ENCODE measurements around the gene CD74. TPM values are rescaled to one million over a fixed set of nuclear protein-coding genes. Genes with fewer than 3 reads are reported as not detected.

The CD74 gene
- total and polyA plus RNA-seq, 10 of the 15 experiments (the other 5 are each of a cell fraction or from before 2014, with no cell fraction given): 1,387 to 11,063 (median 3,922) TPM

- Histone ChIP-seq H3K4me1 (ENCODE audit: control insufficient read depth, insufficient read depth, low read length) (peaks cover 14% of the 10 kb centered on the region), H3K9ac (ENCODE audit: control insufficient read depth, insufficient read depth, low read length) (no peak overlapping the region), H3K79me2 (ENCODE audit: control insufficient read depth, insufficient read depth, low read length) (peaks cover 34% of the 10 kb centered on the region), H2AFZ (ENCODE audit: control insufficient read depth, low read depth, low read length) (no peak overlapping the region), H3K4me2 (ENCODE audit: control insufficient read depth, insufficient read depth) (0 out of 2 replicates have a peak overlapping the region, but pooled peaks have one; percentile 14), H3K27me3 (replicated peaks in 1 of 2; ENCODE audit: control insufficient read depth in 2 of 2, insufficient read depth in 2 of 2, low read length in 1 of 2) (no peaks in the 10 kb centered on the region), H3K9me3 (replicated peaks; ENCODE audit: control insufficient read depth, insufficient read depth, low read length) (no peaks in the 10 kb centered on the region), H4K20me1 (ENCODE audit: control insufficient read depth, insufficient read depth) (peaks cover 60% of the 10 kb centered on the region), H3K36me3 (ENCODE audit: control insufficient read depth in 2 of 2, insufficient read depth in 2 of 2, low read length in 1 of 2) (peaks cover 56 to 65% of the 10 kb centered on the region in 2 experiments), H3K27ac (ENCODE audit: control insufficient read depth, insufficient read depth) (no peak overlapping the region), H3K4me3 (no peak overlapping the region)
- in situ Hi-C loops (cut with MboI) (no loop called here), intact Hi-C loops (cut with micrococcal nuclease; ENCODE audit: unreplicated experiment) (no loop called here)
- ChIA-PET CTCF (interaction anchor here (0.6 to 14.0 kb wide), 2 partner anchors 31 to 120 kb away, joined by 3 to 274 read pairs; no protein-coding TSS in a partner anchor), POLR2A (interaction anchor here (1.1 to 1.7 kb wide), 3 partner anchors 12 to 29 kb away, joined by 4 read pairs; no protein-coding TSS in a partner anchor), SMC1A (ENCODE audit: uncharacterized antibody, unreplicated experiment) (no interaction called here), RAD21 (ENCODE audit: unreplicated experiment) (no interaction called here)
- DNase-seq (ENCODE audit: low read depth, low spot score) (no peak), FAIRE-seq (no peak), ATAC-seq (no peak)
- WGBS (ENCODE audit: insufficient coverage, insufficient replicate concordance, low lambda C conversion rate, missing lambda C conversion rate): 29% methylated on average over 5 of the region's 5 CpGs
- TF ChIP-seq NFYA (IDR thresholded peaks at IDR 0.05; ENCODE audit: borderline replicate concordance, low read depth, low read length) (no peak), DPF2 (IDR thresholded peaks at IDR 0.05) (no peak), POLR2AphosphoS2 (IDR thresholded peaks at IDR 0.05; ENCODE audit: low read depth, low read length) (0 out of 2 replicates have a peak, but pooled peaks have one; percentile 13), POLR2A (IDR thresholded peaks at IDR 0.05; ENCODE audit: low read depth, low read length) (peak; percentile 70), NR2F1 (conservative IDR thresholded peaks at IDR 0.05) (0 out of 2 replicates have a peak, but pooled peaks have one; percentile 9), POU2F2 (IDR thresholded peaks at IDR 0.05; ENCODE audit: borderline replicate concordance, low read depth, low read length) (peak; percentile 9)
- BruUV-seq (replicated peaks): no TSS peak
Measured at GRCh38 chr5:150404121-150404520, 8.6 kb downstream of the CD74 start.

- in situ Hi-C loops (cut with MboI): no loop called here
- 79% methylated on average over 12 of the region's 12 CpGs for whole genome bisulfite sequencing (ENCODE audit: insufficient coverage, insufficient replicate concordance, low lambda C conversion rate, missing lambda C conversion rate)
- TF ChIP-seq BRCA1 (IDR thresholded peaks at IDR 0.05; ENCODE audit: low read depth, low read length) (no peak), CREM (IDR thresholded peaks at IDR 0.05; ENCODE audit: low read depth) (no peak), ZNF384 (IDR thresholded peaks at IDR 0.05; ENCODE audit: borderline replicate concordance, low read depth, low read length) (no peak), STAT1 (conservative IDR thresholded peaks at IDR 0.05) (no peak), BCL11A (IDR thresholded peaks at IDR 0.05; ENCODE audit: low read depth, low read length) (no peak)
- TF ChIP-seq, protein P1, sequence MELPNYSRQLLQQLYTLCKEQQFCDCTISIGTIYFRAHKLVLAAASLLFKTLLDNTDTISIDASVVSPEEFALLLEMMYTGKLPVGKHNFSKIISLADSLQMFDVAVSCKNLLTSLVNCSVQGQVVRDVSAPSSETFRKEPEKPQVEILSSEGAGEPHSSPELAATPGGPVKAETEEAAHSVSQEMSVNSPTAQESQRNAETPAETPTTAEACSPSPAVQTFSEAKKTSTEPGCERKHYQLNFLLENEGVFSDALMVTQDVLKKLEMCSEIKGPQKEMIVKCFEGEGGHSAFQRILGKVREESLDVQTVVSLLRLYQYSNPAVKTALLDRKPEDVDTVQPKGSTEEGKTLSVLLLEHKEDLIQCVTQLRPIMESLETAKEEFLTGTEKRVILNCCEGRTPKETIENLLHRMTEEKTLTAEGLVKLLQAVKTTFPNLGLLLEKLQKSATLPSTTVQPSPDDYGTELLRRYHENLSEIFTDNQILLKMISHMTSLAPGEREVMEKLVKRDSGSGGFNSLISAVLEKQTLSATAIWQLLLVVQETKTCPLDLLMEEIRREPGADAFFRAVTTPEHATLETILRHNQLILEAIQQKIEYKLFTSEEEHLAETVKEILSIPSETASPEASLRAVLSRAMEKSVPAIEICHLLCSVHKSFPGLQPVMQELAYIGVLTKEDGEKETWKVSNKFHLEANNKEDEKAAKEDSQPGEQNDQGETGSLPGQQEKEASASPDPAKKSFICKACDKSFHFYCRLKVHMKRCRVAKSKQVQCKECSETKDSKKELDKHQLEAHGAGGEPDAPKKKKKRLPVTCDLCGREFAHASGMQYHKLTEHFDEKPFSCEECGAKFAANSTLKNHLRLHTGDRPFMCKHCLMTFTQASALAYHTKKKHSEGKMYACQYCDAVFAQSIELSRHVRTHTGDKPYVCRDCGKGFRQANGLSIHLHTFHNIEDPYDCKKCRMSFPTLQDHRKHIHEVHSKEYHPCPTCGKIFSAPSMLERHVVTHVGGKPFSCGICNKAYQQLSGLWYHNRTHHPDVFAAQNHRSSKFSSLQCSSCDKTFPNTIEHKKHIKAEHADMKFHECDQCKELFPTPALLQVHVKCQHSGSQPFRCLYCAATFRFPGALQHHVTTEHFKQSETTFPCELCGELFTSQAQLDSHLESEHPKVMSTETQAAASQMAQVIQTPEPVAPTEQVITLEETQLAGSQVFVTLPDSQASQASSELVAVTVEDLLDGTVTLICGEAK (IDR thresholded peaks at IDR 0.05; ENCODE audit: borderline replicate concordance): no peak
- TF ChIP-seq, protein P2, sequence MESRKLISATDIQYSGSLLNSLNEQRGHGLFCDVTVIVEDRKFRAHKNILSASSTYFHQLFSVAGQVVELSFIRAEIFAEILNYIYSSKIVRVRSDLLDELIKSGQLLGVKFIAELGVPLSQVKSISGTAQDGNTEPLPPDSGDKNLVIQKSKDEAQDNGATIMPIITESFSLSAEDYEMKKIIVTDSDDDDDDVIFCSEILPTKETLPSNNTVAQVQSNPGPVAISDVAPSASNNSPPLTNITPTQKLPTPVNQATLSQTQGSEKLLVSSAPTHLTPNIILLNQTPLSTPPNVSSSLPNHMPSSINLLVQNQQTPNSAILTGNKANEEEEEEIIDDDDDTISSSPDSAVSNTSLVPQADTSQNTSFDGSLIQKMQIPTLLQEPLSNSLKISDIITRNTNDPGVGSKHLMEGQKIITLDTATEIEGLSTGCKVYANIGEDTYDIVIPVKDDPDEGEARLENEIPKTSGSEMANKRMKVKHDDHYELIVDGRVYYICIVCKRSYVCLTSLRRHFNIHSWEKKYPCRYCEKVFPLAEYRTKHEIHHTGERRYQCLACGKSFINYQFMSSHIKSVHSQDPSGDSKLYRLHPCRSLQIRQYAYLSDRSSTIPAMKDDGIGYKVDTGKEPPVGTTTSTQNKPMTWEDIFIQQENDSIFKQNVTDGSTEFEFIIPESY (IDR thresholded peaks at IDR 0.05): no peak
Measured at GRCh38 chr5:150402901-150403342, 9.8 kb downstream of the CD74 start.

More at GRCh38 chr5:150402901-150403342, 9.8 kb downstream of the CD74 start:
- Histone ChIP-seq H2AFZ (ENCODE audit: control insufficient read depth, low read depth, low read length) (no peak overlapping the region), H3K36me3 (ENCODE audit: control insufficient read depth in 2 of 2, insufficient read depth in 2 of 2, low read length in 1 of 2) (peaks cover 56 to 59% of the 10 kb centered on the region in 2 experiments), H3K27ac (ENCODE audit: control insufficient read depth, insufficient read depth) (no peak overlapping the region), H3K27me3 (replicated peaks in 1 of 2; ENCODE audit: control insufficient read depth in 2 of 2, insufficient read depth in 2 of 2, low read length in 1 of 2) (no peaks in the 10 kb centered on the region), H4K20me1 (ENCODE audit: control insufficient read depth, insufficient read depth) (peaks cover 50% of the 10 kb centered on the region), H3K9me3 (replicated peaks; ENCODE audit: control insufficient read depth, insufficient read depth, low read length) (no peaks in the 10 kb centered on the region), H3K4me3 (no peak overlapping the region), H3K9ac (ENCODE audit: control insufficient read depth, insufficient read depth, low read length) (no peak overlapping the region), H3K4me1 (ENCODE audit: control insufficient read depth, insufficient read depth, low read length) (peaks cover 12% of the 10 kb centered on the region), H3K4me2 (ENCODE audit: control insufficient read depth, insufficient read depth) (no peak overlapping the region), H3K79me2 (ENCODE audit: control insufficient read depth, insufficient read depth, low read length) (peaks cover 22% of the 10 kb centered on the region)
- CTCF ChIA-PET: interaction anchor here (1.3 to 14.0 kb wide), 2 partner anchors 33 to 47 kb away, joined by 3 to 274 read pairs; no protein-coding TSS in a partner anchor
- intact Hi-C loops (cut with micrococcal nuclease; ENCODE audit: unreplicated experiment): no loop called here
- DNase-seq (ENCODE audit: low read depth, low spot score): no peak
- POLR2A ChIA-PET: interaction anchor here (0.8 to 4.8 kb wide), 3 partner anchors 7 to 10 kb away, joined by 3 to 38 read pairs (median 9); partner anchors contain the start of gene CD74
- no TSS peak for BruUV-seq (replicated peaks)
- ATAC-seq: no peak
- no peak for FAIRE-seq
- RAD21 ChIA-PET (ENCODE audit: unreplicated experiment): interaction anchor here (0.8 kb wide), 1 partner anchor 33 kb away, joined by 3 read pairs; no protein-coding TSS in a partner anchor
- SMC1A ChIA-PET (ENCODE audit: uncharacterized antibody, unreplicated experiment): no interaction called here

Measured in GM12878 (cell line).